Hepatocyte (in vitro differentiated cells): ENCODE results near the gene UTS2R. TPM values are rescaled to one million over a fixed set of nuclear protein-coding genes. Genes with fewer than 3 reads are reported as not detected.

Experiments
- DNase-seq: peaks from one replicate; pipeline ENCODE4 v3.0.0-alpha.2; 2016; ENCODE audit warnings: low spot score
- H2AFZ ChIP-seq: fragments of 200-600 bp; sonication (generic); 2 replicates; pipeline ENCODE4 v1.6.0; 2016; ENCODE audit warnings: antibody characterized with exemption, mild to moderate bottlenecking
- H3K27ac ChIP-seq: fragments of 200-600 bp; sonication (generic); 2 replicates; pipeline ENCODE4 v1.5.1; 2016; ENCODE audit warnings: mild to moderate bottlenecking
- H3K27me3 ChIP-seq: fragments of 200-600 bp; sonication (generic); 2 replicates; pipeline ENCODE4 v1.6.1; 2016
- H3K36me3 ChIP-seq: fragments of 200-600 bp; sonication (generic); replicated peaks from 2 replicates; pipeline ENCODE4 v1.5.1; 2016; ENCODE audit warnings: low read depth; ENCODE audit not compliant: insufficient read depth
- H3K4me1 ChIP-seq: fragments of 200-600 bp; sonication (generic); 2 replicates; pipeline ENCODE4 v1.5.1; 2016; ENCODE audit warnings: mild to moderate bottlenecking, moderate library complexity; ENCODE audit not compliant: insufficient read depth
- H3K4me2 ChIP-seq: fragments of 200-600 bp; sonication (generic); 2 replicates; pipeline ENCODE4 v1.6.0; 2016
- H3K4me3 ChIP-seq: fragments of 200-600 bp; sonication (generic); 2 replicates; pipeline ENCODE4 v1.5.1; 2016; ENCODE audit warnings: mild to moderate bottlenecking
- H3K79me2 ChIP-seq: fragments of 200-600 bp; sonication (generic); 2 replicates; pipeline ENCODE4 v1.6.0; 2017; ENCODE audit warnings: mild to moderate bottlenecking
- H3K9me2 ChIP-seq: fragments of 200-600 bp; sonication (generic); replicated peaks from 2 replicates; pipeline ENCODE4 v1.6.0; 2017; ENCODE audit warnings: mild to moderate bottlenecking; ENCODE audit not compliant: insufficient read depth
- H3K9me3 ChIP-seq: fragments of 200-600 bp; sonication (generic); 2 replicates; pipeline ENCODE4 v1.5.1; 2016; ENCODE audit warnings: low read depth, mild to moderate bottlenecking
- H4K20me1 ChIP-seq: fragments of 200-600 bp; sonication (generic); 2 replicates; pipeline ENCODE4 v1.6.0; 2016; ENCODE audit warnings: mild to moderate bottlenecking; ENCODE audit not compliant: insufficient read depth, poor library complexity, severe bottlenecking
- EZH2 ChIP-seq: fragments of 200-600 bp; sonication (generic); IDR thresholded peaks from 2 replicates; pipeline ENCODE4 v1.6.1; 2016; ENCODE audit warnings: antibody characterized with exemption, mild to moderate bottlenecking, borderline replicate concordance
- EZH2phosphoT487 ChIP-seq: fragments of 200-600 bp; sonication (generic); IDR thresholded peaks from one replicate; pipeline ENCODE4 v1.6.1; 2018; ENCODE audit warnings: antibody characterized with exemption, mild to moderate bottlenecking, low read depth, moderate library complexity; ENCODE audit not compliant: unreplicated experiment, severe bottlenecking
- WGBS: methylation state at CpG from one replicate; pipeline ENCODE4 v1.1.6; 2016; ENCODE audit warnings: low lambda C conversion rate; ENCODE audit errors: missing lambda C conversion rate; 5-methylcytosine and 5-hydroxymethylcytosine counted together
- polyA plus RNA-seq: library from polyadenylated mRNA; unstranded; fragments of >200 nt; fragmentation: Nextera tagmentation; extraction: Ambion mirVana; gene quantifications from 2 replicates; pipeline ENCODE4 v1.2.1, GENCODE V29; 2016
- total RNA-seq: library from RNA; depleted of rRNA; stranded (reverse); fragments of >200 nt; gene quantifications from 2 replicates; pipeline ENCODE4 v1.2.3, GENCODE V29; 2014
- TF ChIP-seq, protein P1 (sequence below): fragments of 200-600 bp; sonication (generic); IDR thresholded peaks from 2 replicates; pipeline ENCODE4 v1.5.1; 2016; ENCODE audit warnings: antibody characterized with exemption, mild to moderate bottlenecking; ENCODE audit not compliant: poor library complexity

UTS2R gene
- total and polyA plus RNA-seq, 2 experiments from 2014 or later, result 0.10 TPM; not detected in 1

DNA sequence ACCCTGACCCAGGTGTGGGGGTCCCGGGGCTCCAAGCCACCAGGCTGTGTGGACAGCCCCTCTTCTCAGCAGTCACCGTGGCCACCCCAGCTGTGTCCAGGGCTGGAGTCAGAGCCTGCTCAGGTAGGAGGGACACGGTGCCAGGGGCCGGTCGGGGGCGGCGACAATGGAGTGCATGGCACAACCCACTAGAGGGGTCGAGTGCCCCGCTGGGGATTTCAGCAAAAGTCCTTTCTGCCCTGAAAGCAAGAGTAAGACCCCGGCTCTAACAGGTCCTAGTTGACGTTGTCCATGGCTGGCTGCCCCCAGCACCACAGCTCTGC is 11.3 kb downstream of the UTS2R start:
- no peaks in the 10 kb centered on the region for H3K27me3 ChIP-seq
- H3K4me1 ChIP-seq, result peaks cover 14% of the 10 kb centered on the region
- TF ChIP-seq, protein P1, sequence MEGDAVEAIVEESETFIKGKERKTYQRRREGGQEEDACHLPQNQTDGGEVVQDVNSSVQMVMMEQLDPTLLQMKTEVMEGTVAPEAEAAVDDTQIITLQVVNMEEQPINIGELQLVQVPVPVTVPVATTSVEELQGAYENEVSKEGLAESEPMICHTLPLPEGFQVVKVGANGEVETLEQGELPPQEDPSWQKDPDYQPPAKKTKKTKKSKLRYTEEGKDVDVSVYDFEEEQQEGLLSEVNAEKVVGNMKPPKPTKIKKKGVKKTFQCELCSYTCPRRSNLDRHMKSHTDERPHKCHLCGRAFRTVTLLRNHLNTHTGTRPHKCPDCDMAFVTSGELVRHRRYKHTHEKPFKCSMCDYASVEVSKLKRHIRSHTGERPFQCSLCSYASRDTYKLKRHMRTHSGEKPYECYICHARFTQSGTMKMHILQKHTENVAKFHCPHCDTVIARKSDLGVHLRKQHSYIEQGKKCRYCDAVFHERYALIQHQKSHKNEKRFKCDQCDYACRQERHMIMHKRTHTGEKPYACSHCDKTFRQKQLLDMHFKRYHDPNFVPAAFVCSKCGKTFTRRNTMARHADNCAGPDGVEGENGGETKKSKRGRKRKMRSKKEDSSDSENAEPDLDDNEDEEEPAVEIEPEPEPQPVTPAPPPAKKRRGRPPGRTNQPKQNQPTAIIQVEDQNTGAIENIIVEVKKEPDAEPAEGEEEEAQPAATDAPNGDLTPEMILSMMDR, result no peak
- TF ChIP-seq EZH2 (no peak), EZH2phosphoT487 (no peak)
- no peaks in the 10 kb centered on the region for H3K79me2 ChIP-seq
- no peaks in the 10 kb centered on the region for H3K36me3 ChIP-seq
- DNase-seq, result no peak
- H4K20me1 ChIP-seq, result no peaks in the 10 kb centered on the region
- no peaks in the 10 kb centered on the region for H3K9me3 ChIP-seq
- WGBS, result 95% methylated on average over 9 of the region's 11 CpGs
- no peak overlapping the region for H3K4me3 ChIP-seq
- no peak overlapping the region for H3K4me2 ChIP-seq
- H2AFZ ChIP-seq, result no peak overlapping the region
- H3K27ac ChIP-seq, result no peak overlapping the region
- no peaks in the 10 kb centered on the region for H3K9me2 ChIP-seq

DNA sequence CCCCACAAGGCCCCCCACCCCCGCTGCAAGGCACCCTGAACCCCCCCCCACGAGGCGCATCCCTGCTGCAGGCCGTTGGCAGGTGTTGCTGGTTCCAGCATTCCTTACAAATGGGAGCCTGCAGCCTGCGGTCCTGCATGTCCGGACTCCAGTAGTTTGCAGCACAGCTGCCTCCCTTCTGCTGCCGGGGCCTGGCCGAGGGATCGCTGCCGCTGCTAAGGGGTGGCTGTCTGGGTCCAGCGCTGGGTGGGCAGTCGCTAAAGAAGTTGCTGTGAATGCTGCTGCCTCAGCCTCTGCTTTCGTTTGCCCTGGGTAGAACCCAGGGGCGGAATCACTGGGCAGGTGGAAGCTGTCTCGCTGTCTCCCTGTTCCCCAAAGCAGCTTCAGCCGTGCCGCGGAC is 11.8 kb downstream of the UTS2R start:
- H3K4me1 ChIP-seq, result peaks cover 14% of the 10 kb centered on the region
- H3K27me3 ChIP-seq, result no peaks in the 10 kb centered on the region
- no peaks in the 10 kb centered on the region for H3K36me3 ChIP-seq
- no peak overlapping the region for H3K4me3 ChIP-seq
- H3K9me2 ChIP-seq, result no peaks in the 10 kb centered on the region
- no peak overlapping the region for H3K4me2 ChIP-seq
- H2AFZ ChIP-seq, result no peak overlapping the region
- H3K27ac ChIP-seq, result no peak overlapping the region
- H3K9me3 ChIP-seq, result no peaks in the 10 kb centered on the region
- TF ChIP-seq, protein P1, result no peak
- TF ChIP-seq EZH2, result no peak
- no peak for TF ChIP-seq EZH2phosphoT487
- no peaks in the 10 kb centered on the region for H4K20me1 ChIP-seq
- no peaks in the 10 kb centered on the region for H3K79me2 ChIP-seq
- DNase-seq, result no peak
- 75% methylated on average over 18 of the region's 18 CpGs for WGBS

DNA sequence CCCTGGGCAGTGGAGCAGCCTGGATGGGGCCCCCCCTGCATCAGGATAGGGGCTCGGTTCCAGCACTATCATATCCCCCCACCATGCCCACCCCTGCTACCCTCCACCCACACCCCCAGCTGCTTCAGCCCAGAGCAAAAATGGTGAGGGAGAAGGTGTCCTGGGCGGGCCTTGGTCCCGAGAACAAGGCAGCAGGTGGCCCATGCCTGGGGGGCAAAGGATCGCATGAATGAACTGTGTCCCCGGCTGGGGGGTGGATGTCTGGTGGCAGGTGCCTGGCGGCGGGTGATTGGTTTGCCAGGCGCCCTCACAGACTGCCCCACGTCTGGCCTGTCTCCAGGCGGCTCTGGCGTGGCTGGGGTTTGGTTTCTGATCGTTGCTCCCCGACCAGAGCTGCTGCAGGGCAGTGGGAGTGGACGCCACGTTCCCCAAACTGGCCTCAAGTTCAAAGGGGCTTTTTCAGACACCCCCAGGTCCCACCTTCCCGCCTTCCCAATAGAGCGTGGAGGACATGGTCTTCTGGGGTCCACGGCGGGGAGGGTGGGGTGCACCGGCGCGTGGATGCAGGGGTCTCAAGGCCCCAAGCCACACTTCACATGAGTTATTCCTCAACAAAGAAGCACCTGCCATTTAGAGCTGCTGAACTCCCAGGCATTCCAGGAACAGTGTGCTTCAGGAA is 12.6 kb downstream of the UTS2R start:
- Histone ChIP-seq H3K9me2 (no peaks in the 10 kb centered on the region), H3K4me3 (no peak overlapping the region), H3K36me3 (no peaks in the 10 kb centered on the region), H3K4me2 (no peak overlapping the region), H3K79me2 (no peaks in the 10 kb centered on the region), H3K27ac (no peak overlapping the region), H2AFZ (no peak overlapping the region), H3K4me1 (peaks cover 14% of the 10 kb centered on the region), H3K27me3 (no peaks in the 10 kb centered on the region), H3K9me3 (no peaks in the 10 kb centered on the region), H4K20me1 (no peaks in the 10 kb centered on the region)
- WGBS, result 90% methylated on average over 20 of the region's 22 CpGs
- no peak for DNase-seq
- TF ChIP-seq, protein P1, result no peak
- TF ChIP-seq EZH2 (no peak), EZH2phosphoT487 (no peak)
